Kidney (tissue), 22 donors: ENCODE results near the gene SQSTM1. TPM values are rescaled to one million over a fixed set of nuclear protein-coding genes. Genes with fewer than 3 reads are reported as not detected.

Experiments used
- DNase-seq, 5 donors: peaks; one replicate each; pipeline ENCODE4 v3.0.0-alpha.2; 2013 to 2020
- FAIRE-seq: peaks from 2 replicates; lab custom pipeline; 2012; peaks lifted over from hg19 to GRCh38; lab: Jason Lieb, UNC
- H3K27ac ChIP-seq, 2 donors: one replicate each; pipeline ENCODE4 v1.7.0; 2013; ENCODE audit warnings: low read depth in 2 of 2, low read length in 2 of 2, inconsistent platforms in 1 of 2
- H3K27me3 ChIP-seq: one replicate; pipeline ENCODE4 v1.7.1; 2013; ENCODE audit warnings: low read length, inconsistent platforms; ENCODE audit not compliant: control insufficient read depth, insufficient read depth
- H3K36me3 ChIP-seq, 3 donors: one replicate each; pipeline versions ENCODE4 v1.7.0 to v1.7.1; 2013; ENCODE audit warnings: low read length in 3 of 3, control low read depth in 1 of 3, inconsistent platforms in 1 of 3; ENCODE audit not compliant: insufficient read depth in 3 of 3, control insufficient read depth in 2 of 3
- H3K4me1 ChIP-seq, 3 donors: one replicate each; pipeline versions ENCODE4 v1.7.0 to v1.7.1; 2013; ENCODE audit warnings: low read length in 3 of 3, inconsistent platforms in 1 of 3, low read depth in 1 of 3; ENCODE audit not compliant: control insufficient read depth in 2 of 3, insufficient read depth in 2 of 3
- H3K4me3 ChIP-seq, 3 donors: one replicate each; pipeline versions ENCODE4 v1.7.0 to v1.8.1; 2013; ENCODE audit warnings: low read length in 3 of 3, control low read depth in 1 of 3, inconsistent platforms in 1 of 3
- H3K9ac ChIP-seq, 3 donors: one replicate each; pipeline versions ENCODE4 v1.7.0 to v1.7.1; 2013; ENCODE audit warnings: low read length in 3 of 3, control low read depth in 1 of 3, inconsistent platforms in 1 of 3
- H3K9me3 ChIP-seq, 3 donors: one replicate each; pipeline versions ENCODE4 v1.7.0 to v1.7.1; 2013; ENCODE audit warnings: low read length in 3 of 3, control low read depth in 1 of 3, inconsistent platforms in 1 of 3; ENCODE audit not compliant: control insufficient read depth in 2 of 3, insufficient read depth in 1 of 3
- intact Hi-C: fragments of 100-400 bp; cut with DNase I; formaldehyde crosslinking; loops from one replicate; pipeline ENCODE4 v1.11.1; 2022
- long read RNA-seq, 10 donors: library from polyadenylated mRNA in 1 of 10; unstranded in 1 of 10; transcript quantifications; one replicate each; pipeline ENCODE4 v2.0.0 and lab custom pipeline, GENCODE V29; 2021 to 2026
- polyA plus RNA-seq: library from polyadenylated mRNA; stranded (reverse); fragments of 350-450 nt; fragmentation: Illumina TruSeq; extraction: RNeasy Lipid Tissue Mini Kit (QIAGEN cat#74804); gene quantifications from one replicate; pipeline ENCODE4 v1.2.3, GENCODE V29; 2014; ENCODE audit warnings: low read depth, low replicate concordance; ENCODE audit not compliant: insufficient read depth
- total RNA-seq: library from RNA; stranded (reverse); fragmentation: NEBNext Ultra II Directional; extraction: Animal tissue kit (Norgen Biotek cat#: 25700); gene quantifications from one replicate; pipeline ENCODE4 v1.2.1, GENCODE V29; 2021
- TF ChIP-seq, protein P1 (sequence below): IDR thresholded peaks from 3 replicates; pipeline ENCODE4 v1.5.1; 2012; ENCODE audit warnings: mild to moderate bottlenecking, moderate library complexity, borderline replicate concordance; ENCODE audit not compliant: insufficient read depth; ENCODE audit errors: extremely low read depth
- donor health status: control.
- donor health status: control.
- donor health status: control.
- donor health status: control.
- donor health status: control.
- donor health status: DM: yes; HTN: yes; CAD: no.
- donor health status: Normal renal cell carcinoma (clear cell type).

The SQSTM1 gene
- total RNA-seq (249 TPM), polyA plus RNA-seq (309 TPM)
- long read RNA-seq, donor 1, transcript SQSTM1-202 (8 exons, 2,986 nt), result major isoform, 10 of 19 reads
- long read RNA-seq, donor 1, partial matches to known transcripts, result 0 of 19 reads
- long read RNA-seq, donor 1, other reads (novel, unspliced or antisense), result 5 of 19 reads
- long read RNA-seq, donor 2, transcript SQSTM1-202 (8 exons, 2,986 nt), result major isoform, 21 of 183 reads
- long read RNA-seq, donor 2, partial matches to known transcripts, result 160 of 183 reads
- long read RNA-seq, donor 2, other reads (novel, unspliced or antisense), result 0 of 183 reads
- long read RNA-seq, donor 3, transcript SQSTM1-202 (8 exons, 2,986 nt), result major isoform, 29 of 53 reads
- long read RNA-seq, donor 3, partial matches to known transcripts, result 6 of 53 reads
- long read RNA-seq, donor 3, other reads (novel, unspliced or antisense), result 12 of 53 reads
- long read RNA-seq, donor 4, transcript SQSTM1-202 (8 exons, 2,986 nt), result major isoform, 16 of 215 reads
- long read RNA-seq, donor 4, partial matches to known transcripts, result 196 of 215 reads
- long read RNA-seq, donor 4, other reads (novel, unspliced or antisense), result 0 of 215 reads
- long read RNA-seq, donor 5, partial matches to known transcripts, result 0 of 2 reads
- long read RNA-seq, donor 5, other reads (novel, unspliced or antisense), result 0 of 2 reads
- long read RNA-seq, donor 6, transcript SQSTM1-202 (8 exons, 2,986 nt), result major isoform, 8 of 121 reads
- long read RNA-seq, donor 6, partial matches to known transcripts, result 105 of 121 reads
- long read RNA-seq, donor 6, other reads (novel, unspliced or antisense), result 7 of 121 reads
- long read RNA-seq, donor 7, transcript SQSTM1-201 (7 exons, 2,253 nt), result minor isoform, 7 of 203 reads
- long read RNA-seq, donor 7, transcript SQSTM1-202 (8 exons, 2,986 nt), result major isoform, 87 of 203 reads
- long read RNA-seq, donor 7, partial matches to known transcripts, result 24 of 203 reads
- long read RNA-seq, donor 7, other reads (novel, unspliced or antisense), result 84 of 203 reads
- long read RNA-seq, donor 8, transcript SQSTM1-202 (8 exons, 2,986 nt), result major isoform, 12 of 31 reads
- long read RNA-seq, donor 8, partial matches to known transcripts, result 12 of 31 reads
- long read RNA-seq, donor 8, other reads (novel, unspliced or antisense), result 5 of 31 reads
- long read RNA-seq, donor 9, partial matches to known transcripts, result 9 of 13 reads
- long read RNA-seq, donor 9, other reads (novel, unspliced or antisense), result 0 of 13 reads
- long read RNA-seq, donor 10, transcript SQSTM1-202 (8 exons, 2,986 nt), result major isoform, 17 of 34 reads
- long read RNA-seq, donor 10, partial matches to known transcripts, result 5 of 34 reads
- long read RNA-seq, donor 10, other reads (novel, unspliced or antisense), result 10 of 34 reads

DNA sequence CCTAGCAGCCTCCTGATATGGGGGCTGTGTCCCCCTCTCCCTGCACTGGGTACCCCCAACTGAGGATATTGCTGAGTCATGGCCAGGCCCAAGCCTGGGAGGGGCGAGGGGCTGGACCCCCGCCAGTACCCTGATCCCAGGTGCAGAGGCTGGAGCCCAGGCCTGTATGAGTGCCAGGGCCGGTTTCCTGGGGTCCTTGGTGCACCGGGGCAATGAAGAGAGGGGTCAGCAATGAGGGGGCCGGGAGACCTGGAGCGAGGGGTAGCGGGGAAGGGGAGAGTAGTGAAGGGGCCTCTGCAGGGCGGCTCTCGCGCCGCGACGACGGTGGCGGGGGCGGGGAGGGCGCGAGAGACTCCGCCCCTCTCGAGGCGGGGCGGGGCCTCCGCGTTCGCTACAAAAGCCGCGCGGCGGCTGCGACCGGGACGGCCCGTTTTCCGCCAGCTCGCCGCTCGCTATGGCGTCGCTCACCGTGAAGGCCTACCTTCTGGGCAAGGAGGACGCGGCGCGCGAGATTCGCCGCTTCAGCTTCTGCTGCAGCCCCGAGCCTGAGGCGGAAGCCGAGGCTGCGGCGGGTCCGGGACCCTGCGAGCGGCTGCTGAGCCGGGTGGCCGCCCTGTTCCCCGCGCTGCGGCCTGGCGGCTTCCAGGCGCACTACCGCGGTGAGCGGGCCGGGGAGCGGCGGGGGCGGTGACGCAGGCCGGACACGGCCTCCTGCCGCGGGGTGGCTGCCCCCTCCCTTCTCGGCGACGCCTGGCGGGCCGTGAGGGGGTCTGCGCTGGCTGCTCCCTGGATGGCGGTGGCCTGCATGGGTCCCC is at the start of gene SQSTM1:
Gene SQSTM1, plus strand, starts transcription at position 423 of the 815 bp plus-strand sequence. Its CDS starts 32 bp downstream, at position 455.
- Histone ChIP-seq H3K36me3 (peaks cover 3 to 24% (median 15%) of the 10 kb centered on the region in 3 donors), H3K27ac (peak within 1 kb of the TSS; percentile 99 to 100), H3K9me3 (no peaks in the 10 kb centered on the region), H3K27me3 (no peaks in the 10 kb centered on the region), H3K4me3 (peak within 1 kb of the TSS; percentile 77 to 93 (median 84)), H3K9ac (peak within 1 kb of the TSS; percentile 85 to 99 (median 93)), H3K4me1 (peaks cover 0 to 54% (median 50%) of the 10 kb centered on the region in 3 donors)
- intact Hi-C loops, result no loop called here
- FAIRE-seq (no peak), DNase-seq (peak; percentile 84 to 96 (median 93))
- TF ChIP-seq, protein P1, sequence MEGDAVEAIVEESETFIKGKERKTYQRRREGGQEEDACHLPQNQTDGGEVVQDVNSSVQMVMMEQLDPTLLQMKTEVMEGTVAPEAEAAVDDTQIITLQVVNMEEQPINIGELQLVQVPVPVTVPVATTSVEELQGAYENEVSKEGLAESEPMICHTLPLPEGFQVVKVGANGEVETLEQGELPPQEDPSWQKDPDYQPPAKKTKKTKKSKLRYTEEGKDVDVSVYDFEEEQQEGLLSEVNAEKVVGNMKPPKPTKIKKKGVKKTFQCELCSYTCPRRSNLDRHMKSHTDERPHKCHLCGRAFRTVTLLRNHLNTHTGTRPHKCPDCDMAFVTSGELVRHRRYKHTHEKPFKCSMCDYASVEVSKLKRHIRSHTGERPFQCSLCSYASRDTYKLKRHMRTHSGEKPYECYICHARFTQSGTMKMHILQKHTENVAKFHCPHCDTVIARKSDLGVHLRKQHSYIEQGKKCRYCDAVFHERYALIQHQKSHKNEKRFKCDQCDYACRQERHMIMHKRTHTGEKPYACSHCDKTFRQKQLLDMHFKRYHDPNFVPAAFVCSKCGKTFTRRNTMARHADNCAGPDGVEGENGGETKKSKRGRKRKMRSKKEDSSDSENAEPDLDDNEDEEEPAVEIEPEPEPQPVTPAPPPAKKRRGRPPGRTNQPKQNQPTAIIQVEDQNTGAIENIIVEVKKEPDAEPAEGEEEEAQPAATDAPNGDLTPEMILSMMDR, result no peak

DNA sequence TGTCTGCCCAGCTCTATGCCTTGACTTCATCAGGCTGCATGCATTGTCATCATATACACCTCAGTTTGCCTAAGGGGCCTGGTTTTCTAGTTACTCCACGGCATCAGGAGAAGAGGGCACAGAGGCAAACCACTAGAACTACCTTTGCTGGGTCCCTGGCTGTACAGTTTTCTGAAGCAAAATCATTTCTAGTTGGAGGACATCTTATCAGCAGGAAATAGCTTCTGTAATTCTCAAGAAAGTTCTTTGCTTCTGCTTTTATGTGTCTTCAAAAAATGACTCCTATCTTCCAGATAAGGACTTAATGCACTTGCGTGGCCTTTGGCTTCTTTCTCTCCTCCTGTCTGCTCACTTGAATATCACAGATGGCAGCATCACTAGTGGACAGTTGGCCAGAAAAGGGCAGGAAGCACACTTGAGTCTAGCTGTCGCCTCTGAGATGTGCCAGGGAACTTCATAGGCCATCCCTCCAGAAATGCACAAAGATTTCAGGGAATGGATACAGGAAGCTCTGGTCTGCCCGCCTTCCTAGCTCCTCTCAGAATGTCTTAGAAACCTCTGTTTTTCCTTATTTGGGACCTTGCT is 49.3 kb upstream of the SQSTM1 start:
- TF ChIP-seq, protein P1, result no peak
- H3K9me3 ChIP-seq, result no peaks in the 10 kb centered on the region
- H3K9ac ChIP-seq, result no peak overlapping the region
- H3K36me3 ChIP-seq, result peaks cover 4 to 47% (median 41%) of the 10 kb centered on the region in 3 donors
- FAIRE-seq (no peak), DNase-seq (no peak)
- H3K4me3 ChIP-seq, result no peak overlapping the region
- peaks cover 0 to 5% (median 3%) of the 10 kb centered on the region in 3 donors for H3K4me1 ChIP-seq
- intact Hi-C loops, result no loop called here
- H3K27me3 ChIP-seq, result no peaks in the 10 kb centered on the region
- H3K27ac ChIP-seq, result no peak overlapping the region
